Stomach (tissue), 9 donors: ENCODE measurements around the gene PCSK2. TPM values are rescaled to one million over a fixed set of nuclear protein-coding genes. Genes with fewer than 3 reads are reported as not detected.

Experiments used
- DNase-seq, 2 donors: peaks; one replicate each; pipeline versions ENCODE4 v3.0.0 to v3.0.0-alpha.2; 2013 to 2019
- H3K27ac ChIP-seq, 5 donors: fragments of 200-600 bp in 4 of 5; sonication (generic) in 4 of 5; one replicate each; pipeline ENCODE4 v1.5.1; 2013 to 2019; ENCODE audit warnings: mild to moderate bottlenecking in 1 of 5, moderate library complexity in 1 of 5
- H3K27me3 ChIP-seq, 3 donors: fragments of 200-600 bp; sonication (generic); one replicate each; pipeline ENCODE4 v1.5.1; 2017 to 2019; ENCODE audit warnings: mixed run types in 1 of 3
- H3K36me3 ChIP-seq, 4 donors: fragments of 200-600 bp; sonication (generic); 1 replicate in 3 of 4; 2 replicates in 1 of 4; pipeline ENCODE4 v1.5.1; 2016 to 2019
- H3K4me1 ChIP-seq, 4 donors: fragments of 200-600 bp; sonication (generic); one replicate each; pipeline ENCODE4 v1.5.1; 2016 to 2019
- H3K4me3 ChIP-seq, 4 donors: fragments of 200-600 bp; sonication (generic) in 3 of 4; one replicate each; pipeline ENCODE4 v1.5.1; 2016 to 2019; ENCODE audit warnings: mild to moderate bottlenecking in 1 of 4
- H3K9me3 ChIP-seq, 4 donors: fragments of 200-600 bp; sonication (generic); one replicate each; pipeline ENCODE4 v1.5.1; 2016 to 2019
- CTCF ChIP-seq, 7 experiments: fragments of 450-650 bp in 4 of 7; fragments of 200-600 bp in 3 of 7; sonication (generic) in 3 of 7; IDR thresholded peaks; one replicate each; pipeline ENCODE4 v1.5.1; 2016 to 2019; ENCODE audit warnings: antibody characterized with exemption in 7 of 7, control low read depth in 2 of 7, mild to moderate bottlenecking in 1 of 7
- EP300 ChIP-seq: sonication (generic); formaldehyde crosslinking; IDR thresholded peaks from one replicate; pipeline ENCODE4 v1.6.1; 2017; ENCODE audit warnings: antibody characterized with exemption
- POLR2A ChIP-seq, 4 donors: fragments of 450-650 bp; IDR thresholded peaks; one replicate each; pipeline ENCODE4 v1.6.1; 2016; ENCODE audit warnings: antibody characterized with exemption in 4 of 4, control low read depth in 2 of 4, mild to moderate bottlenecking in 1 of 4, moderate library complexity in 1 of 4
- POLR2AphosphoS5 ChIP-seq, 3 donors: sonication (generic); formaldehyde crosslinking; IDR thresholded peaks; one replicate each; pipeline ENCODE4 v1.6.1; 2016; ENCODE audit warnings: antibody characterized with exemption in 3 of 3
- WGBS, 5 donors: extraction: QIAGEN DNeasy Blood & Tissue Kit in 3 of 5; methylation state at CpG; one replicate each; pipeline versions ENCODE4 v1.1.5 to v1.1.7; 2013 to 2018; 5-methylcytosine and 5-hydroxymethylcytosine counted together
- intact Hi-C: fragments of 100-400 bp; cut with DNase I; formaldehyde crosslinking; loops from one replicate; pipeline ENCODE4 v1.15.1; 2023; ENCODE audit warnings: low total_unique reads
- polyA plus RNA-seq, 3 donors: library from polyadenylated mRNA; stranded (reverse); fragments of 200-250 nt; gene quantifications; one replicate each; pipeline ENCODE4 v1.2.3, GENCODE V29; 2013
- total RNA-seq, 5 donors: library from RNA; depleted of rRNA; stranded (reverse); fragments of >200 nt; gene quantifications; one replicate each; pipeline versions ENCODE4 v1.1.0 to v1.2.3, GENCODE V29; 2014 to 2016
- donor health status: healthy with polysubstance abuse.
- donor health status: Bipolar disorder and iron deficiency.
- donor health status: healthy.

Gene PCSK2
- total and polyA plus RNA-seq, 8 donors = 0.15 to 3.7 (median 1.2) TPM; not detected in 2

DNA sequence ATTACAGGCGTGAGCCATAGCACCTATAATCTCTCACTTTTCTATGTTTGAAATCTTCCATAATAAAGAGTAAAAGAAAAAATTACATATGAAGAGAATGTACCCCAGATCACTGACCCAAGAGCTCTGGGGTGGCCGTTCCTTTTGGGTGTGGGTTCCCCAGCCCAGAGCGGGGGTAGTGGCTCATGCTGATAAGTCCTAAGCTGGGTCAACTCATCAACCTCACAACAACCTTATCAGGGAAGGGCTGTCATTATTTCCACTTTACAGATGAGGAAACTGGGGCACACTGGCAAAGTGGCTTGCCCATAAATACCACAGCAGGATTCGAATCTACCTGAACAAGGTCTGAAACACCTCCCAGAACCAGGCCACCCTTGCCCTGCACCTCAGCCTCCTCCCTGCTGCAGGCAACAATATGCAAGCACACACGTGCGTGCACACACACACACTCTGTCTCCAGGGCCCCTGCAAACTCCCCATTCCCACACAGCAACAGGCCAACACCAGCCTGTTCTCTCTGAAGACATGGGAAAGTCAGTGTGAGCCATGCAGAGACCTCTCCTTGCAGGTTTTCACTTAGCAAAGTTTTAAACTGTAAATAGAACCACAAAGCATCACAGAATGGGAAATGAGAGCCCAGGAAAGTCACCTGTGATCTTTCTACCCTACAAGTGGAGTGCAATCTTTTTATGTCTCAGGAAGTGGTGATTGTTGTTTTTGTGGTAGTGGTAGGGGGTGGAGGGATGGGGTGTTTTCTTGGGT, 276.6 kb downstream of the PCSK2 start:
- Histone ChIP-seq H3K27me3 (no peaks in the 10 kb centered on the region), H3K4me1 (peaks cover 0 to 20% (median 12%) of the 10 kb centered on the region in 4 donors), H3K9me3 (no peaks in the 10 kb centered on the region), H3K27ac (no peak overlapping the region), H3K36me3 (no peaks in the 10 kb centered on the region), H3K4me3 (no peak overlapping the region)
- WGBS, 5 donors = 62 to 72% (median 65%) methylated on average over 6 of the region's 6 CpGs
- no peak for DNase-seq
- TF ChIP-seq EP300 (no peak), POLR2A (IDR thresholded peaks at IDR 0.05) (no peak), CTCF (IDR thresholded peaks at IDR 0.05) (no peak), POLR2AphosphoS5 (IDR thresholded peaks at IDR 0.05) (no peak)
- intact Hi-C loops = loop anchor here (10.0 kb wide), 1 partner anchor 501 kb away; no protein-coding TSS in a partner anchor

GRCh38 chr20:17504066-17504897, 277.4 kb downstream of the PCSK2 start:
- Histone ChIP-seq H3K4me3 (peak overlapping the region; percentile 40 to 59 (median 49)), H3K4me1 (peaks cover 0 to 20% (median 12%) of the 10 kb centered on the region in 4 donors), H3K27me3 (no peaks in the 10 kb centered on the region), H3K36me3 (no peaks in the 10 kb centered on the region), H3K9me3 (no peaks in the 10 kb centered on the region), H3K27ac (peak overlapping the region in 1 of 5 donors; percentile 37)
- WGBS, 5 donors = 39 to 44% (median 41%) methylated on average over 23 of the region's 23 CpGs
- no peak for TF ChIP-seq EP300
- TF ChIP-seq POLR2A (IDR thresholded peaks at IDR 0.05) = no peak
- TF ChIP-seq CTCF (IDR thresholded peaks at IDR 0.05) = no peak
- TF ChIP-seq POLR2AphosphoS5 (IDR thresholded peaks at IDR 0.05) = no peak
- no peak for DNase-seq
- intact Hi-C loops = loop anchor here (10.0 kb wide), 1 partner anchor 501 kb away; no protein-coding TSS in a partner anchor

DNA sequence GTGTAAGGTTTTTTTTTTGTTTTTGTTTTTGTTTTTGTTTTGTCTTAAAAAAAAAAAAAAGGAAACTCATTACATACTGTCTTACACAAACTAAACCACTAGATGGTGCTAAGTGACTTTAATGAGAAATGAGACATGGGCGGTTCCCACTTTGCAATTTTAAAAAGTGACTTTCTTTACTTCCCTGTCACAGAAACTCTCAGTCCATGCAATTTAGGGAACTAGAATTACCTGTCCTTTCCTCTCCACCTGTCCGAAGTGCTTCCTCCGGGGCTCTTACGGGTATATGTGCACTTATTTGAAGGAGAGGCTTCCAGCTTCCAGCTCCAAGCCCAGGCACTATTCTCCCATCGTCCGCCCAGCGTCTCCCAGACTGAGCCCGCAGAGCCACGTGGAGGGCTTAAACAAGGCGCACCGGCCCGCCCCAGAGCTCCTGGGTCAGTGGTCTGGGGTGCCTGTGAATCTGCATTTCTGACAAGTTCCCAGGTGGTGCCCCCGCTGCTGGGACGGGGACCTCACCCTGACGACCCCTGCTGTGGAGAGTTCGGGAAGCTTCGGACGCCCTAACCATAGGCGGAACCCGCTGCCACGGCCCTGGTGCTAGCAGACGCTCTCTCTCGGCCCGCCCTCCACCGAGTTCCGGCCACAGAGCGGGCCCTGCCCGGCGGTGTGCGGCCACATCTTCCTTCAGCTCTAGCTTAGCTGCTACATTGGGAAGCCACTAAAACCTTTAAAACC, 278.2 kb downstream of the PCSK2 start:
- Histone ChIP-seq H3K27me3 (no peaks in the 10 kb centered on the region), H3K27ac (peak overlapping the region in 4 of 5 donors; percentile 37 to 59 (median 44)), H3K9me3 (no peaks in the 10 kb centered on the region), H3K36me3 (no peaks in the 10 kb centered on the region), H3K4me3 (peak overlapping the region; percentile 40 to 59 (median 49)), H3K4me1 (peaks cover 0 to 20% (median 12%) of the 10 kb centered on the region in 4 donors)
- intact Hi-C loops = loop anchor here (10.0 kb wide), 1 partner anchor 500 kb away; no protein-coding TSS in a partner anchor
- TF ChIP-seq POLR2AphosphoS5 (IDR thresholded peaks at IDR 0.05) (no peak), CTCF (IDR thresholded peaks at IDR 0.05) (peak in 5 of 7 experiments; percentile 40 to 79 (median 64)), POLR2A (IDR thresholded peaks at IDR 0.05) (no peak), EP300 (no peak)
- peak; percentile 47 to 81 for DNase-seq
- 0 to 1% (median 0%) methylated on average over 27 to 30 of the region's 30 CpGs for WGBS, 5 donors
